Smooth muscle cell (in vitro differentiated cells): Measurements from ENCODE around the gene MICAL2. TPM values are rescaled to one million over a fixed set of nuclear protein-coding genes. Genes with fewer than 3 reads are reported as not detected.
A peak's percentile ranks its signal among the peaks of the same experiment; 100 is the strongest.

ENCODE experiments used
- DNase-seq: peaks from one replicate; lab custom pipeline; 2025; ENCODE audit not compliant: unreplicated experiment; lab: John Stamatoyannopoulos, UW
- H2AFZ ChIP-seq: fragments of 200-600 bp; sonication (generic); 2 replicates; pipeline ENCODE4 v1.6.0; 2016; ENCODE audit warnings: antibody characterized with exemption, low read depth, mild to moderate bottlenecking
- H3F3A ChIP-seq: fragments of 200-600 bp; sonication (generic); 2 replicates; pipeline ENCODE4 v1.6.0; 2017; ENCODE audit warnings: antibody characterized with exemption, low read depth
- H3K27ac ChIP-seq: fragments of 200-600 bp; sonication (generic); 2 replicates; pipeline ENCODE4 v1.5.1; 2016; ENCODE audit warnings: low read depth, mild to moderate bottlenecking
- H3K27me3 ChIP-seq: fragments of 200-600 bp; sonication (generic); 2 replicates; pipeline ENCODE4 v1.6.1; 2016; ENCODE audit warnings: low read depth, mild to moderate bottlenecking
- H3K36me3 ChIP-seq: fragments of 200-600 bp; sonication (generic); 2 replicates; pipeline ENCODE4 v1.5.1; 2016; ENCODE audit warnings: low read depth
- H3K4me1 ChIP-seq: fragments of 200-600 bp; sonication (generic); 2 replicates; pipeline ENCODE4 v1.5.1; 2016; ENCODE audit warnings: low read depth
- H3K4me2 ChIP-seq: fragments of 200-600 bp; sonication (generic); 2 replicates; pipeline ENCODE4 v1.6.0; 2016; ENCODE audit warnings: mild to moderate bottlenecking
- H3K4me3 ChIP-seq: fragments of 200-600 bp; sonication (generic); 2 replicates; pipeline ENCODE4 v1.5.1; 2016; ENCODE audit warnings: mild to moderate bottlenecking
- H3K79me2 ChIP-seq: fragments of 200-600 bp; sonication (generic); 2 replicates; pipeline ENCODE4 v1.6.0; 2016; ENCODE audit warnings: low read depth, mild to moderate bottlenecking
- H3K9ac ChIP-seq: fragments of 200-600 bp; sonication (generic); 2 replicates; pipeline ENCODE4 v1.6.0; 2016; ENCODE audit warnings: low read depth
- H3K9me3 ChIP-seq: fragments of 200-600 bp; sonication (generic); replicated peaks from 2 replicates; pipeline ENCODE4 v1.5.1; 2016; ENCODE audit warnings: low read depth
- H4K20me1 ChIP-seq: fragments of 200-600 bp; sonication (generic); 2 replicates; pipeline ENCODE4 v1.6.0; 2016; ENCODE audit warnings: low read depth
- CTCF ChIP-seq: fragments of 200-600 bp; sonication (generic); IDR thresholded peaks from 2 replicates; pipeline ENCODE4 v1.5.1; 2017; ENCODE audit warnings: borderline replicate concordance, mild to moderate bottlenecking, antibody characterized with exemption; ENCODE audit not compliant: insufficient read depth, poor library complexity, severe bottlenecking
- WGBS: methylation state at CpG from one replicate; pipeline ENCODE4 v1.1.7; 2016; ENCODE audit warnings: low lambda C conversion rate; 5-methylcytosine and 5-hydroxymethylcytosine counted together
- polyA plus RNA-seq: library from polyadenylated mRNA; unstranded; fragments of >200 nt; fragmentation: Nextera tagmentation; extraction: Ambion mirVana; gene quantifications from 2 replicates; pipeline ENCODE4 v1.2.1, GENCODE V29; 2016
- total RNA-seq: library from RNA; depleted of rRNA; stranded (reverse); fragments of >200 nt; gene quantifications from 2 replicates; pipeline ENCODE4 v1.2.3, GENCODE V29; 2014

MICAL2 gene
- total and polyA plus RNA-seq, 2 experiments from 2014 or later: 161 to 287 TPM

GRCh38 chr11:12261551-12261950 lies 151.2 kb downstream of the MICAL2 start:
- no peaks in the 10 kb centered on the region for H3K9me3 ChIP-seq
- no peak overlapping the region for H3K9ac ChIP-seq
- H3K4me1 ChIP-seq: peaks cover 9% of the 10 kb centered on the region
- no peaks in the 10 kb centered on the region for H3K79me2 ChIP-seq
- H3K4me3 ChIP-seq: no peak overlapping the region
- WGBS: 94% methylated on average over 5 of the region's 5 CpGs
- DNase-seq: no peak
- H3F3A ChIP-seq: peaks cover 27% of the 10 kb centered on the region
- peaks cover 4% of the 10 kb centered on the region for H3K36me3 ChIP-seq
- H3K4me2 ChIP-seq: no peak overlapping the region
- no peak overlapping the region for H2AFZ ChIP-seq
- TF ChIP-seq CTCF: no peak
- no peaks in the 10 kb centered on the region for H3K27me3 ChIP-seq
- H4K20me1 ChIP-seq: no peaks in the 10 kb centered on the region
- peak overlapping the region; percentile 62 for H3K27ac ChIP-seq

DNA sequence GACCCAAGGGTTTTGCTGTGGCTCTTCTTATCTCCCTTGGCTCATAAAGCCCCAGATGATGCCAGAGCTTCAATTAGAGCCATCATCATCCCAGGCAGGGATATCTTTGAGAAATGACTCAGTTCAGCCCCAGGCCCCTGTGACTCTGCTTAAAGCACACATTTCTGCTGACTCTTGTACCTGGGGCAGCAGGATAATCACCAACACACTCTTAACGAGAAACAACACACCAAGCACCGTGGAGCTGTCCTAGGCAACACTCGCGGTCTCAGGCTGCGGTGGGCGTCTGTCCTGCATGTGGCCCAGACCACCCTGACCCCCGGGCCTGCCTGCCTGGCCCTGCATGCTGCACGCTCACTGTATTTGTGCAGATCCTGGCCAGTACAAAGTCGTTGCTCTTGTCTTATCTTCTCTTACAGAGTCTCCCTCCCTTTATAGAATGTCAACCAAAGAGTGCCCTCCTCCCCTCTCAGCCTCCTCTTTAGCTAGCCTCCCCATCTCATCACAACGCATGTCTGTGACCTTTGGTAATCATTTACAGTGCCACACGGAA lies 152.8 kb downstream of the MICAL2 start:
- no peak overlapping the region for H2AFZ ChIP-seq
- peak overlapping the region; percentile 73 for H3K27ac ChIP-seq
- peaks cover 4% of the 10 kb centered on the region for H3K36me3 ChIP-seq
- H3K79me2 ChIP-seq: no peaks in the 10 kb centered on the region
- no peaks in the 10 kb centered on the region for H3K27me3 ChIP-seq
- H4K20me1 ChIP-seq: no peaks in the 10 kb centered on the region
- WGBS: 15% methylated on average over 11 of the region's 11 CpGs
- no peak for TF ChIP-seq CTCF
- peak overlapping the region; percentile 20 for H3K4me2 ChIP-seq
- peaks cover 5% of the 10 kb centered on the region for H3K4me1 ChIP-seq
- peaks cover 21% of the 10 kb centered on the region for H3F3A ChIP-seq
- no peaks in the 10 kb centered on the region for H3K9me3 ChIP-seq
- H3K9ac ChIP-seq: no peak overlapping the region
- no peak for DNase-seq
- no peak overlapping the region for H3K4me3 ChIP-seq

DNA sequence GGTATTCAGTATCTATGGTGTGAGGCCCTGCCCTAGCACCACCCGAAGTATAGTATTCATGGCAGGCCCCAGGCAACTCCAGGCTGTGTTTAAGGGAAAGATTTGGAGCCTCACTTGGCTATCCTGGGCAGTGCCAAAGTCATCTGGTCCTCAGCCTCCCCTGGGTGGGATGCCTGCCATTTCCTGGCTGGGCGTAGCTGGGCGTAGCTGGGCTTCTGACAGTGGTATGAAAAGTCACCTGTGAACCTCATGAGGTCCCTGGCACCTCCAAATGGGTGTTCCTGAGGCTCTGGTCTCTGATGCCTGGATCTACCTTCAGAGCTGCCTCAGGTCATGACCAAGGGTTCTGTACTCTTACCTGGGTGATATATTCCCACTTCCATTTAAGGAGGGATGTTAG lies 154.0 kb downstream of the MICAL2 start:
- WGBS: 65% methylated on average over 3 of the region's 3 CpGs
- H3F3A ChIP-seq: peaks cover 24% of the 10 kb centered on the region
- no peak for DNase-seq
- H2AFZ ChIP-seq: no peak overlapping the region
- no peak overlapping the region for H3K27ac ChIP-seq
- H3K27me3 ChIP-seq: no peaks in the 10 kb centered on the region
- no peak overlapping the region for H3K4me3 ChIP-seq
- H3K79me2 ChIP-seq: no peaks in the 10 kb centered on the region
- H3K9me3 ChIP-seq: no peaks in the 10 kb centered on the region
- TF ChIP-seq CTCF: no peak
- peaks cover 3% of the 10 kb centered on the region for H3K4me1 ChIP-seq
- no peak overlapping the region for H3K9ac ChIP-seq
- no peaks in the 10 kb centered on the region for H3K36me3 ChIP-seq
- H4K20me1 ChIP-seq: no peaks in the 10 kb centered on the region
- H3K4me2 ChIP-seq: no peak overlapping the region

DNA sequence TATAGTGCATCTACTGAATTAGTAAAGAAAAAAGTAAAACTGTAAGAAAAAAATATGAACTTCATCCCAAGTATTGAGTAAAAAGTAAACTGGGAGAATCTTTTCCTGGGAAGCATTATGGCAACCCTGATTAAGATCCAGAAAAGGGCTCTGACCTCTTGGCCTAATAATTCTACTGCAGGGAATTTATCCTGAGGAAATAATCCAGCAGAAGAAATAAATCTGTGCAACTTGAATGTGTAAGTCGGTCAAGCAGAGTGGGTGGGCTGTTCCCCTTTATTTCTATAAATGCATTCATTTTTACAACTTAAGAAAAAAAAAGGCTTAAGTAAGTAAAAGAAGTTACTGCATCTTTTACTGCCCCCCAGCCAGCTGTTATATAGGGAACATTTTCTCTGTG lies 155.7 kb downstream of the MICAL2 start:
- 100% methylated on average over 1 of the region's 1 CpG for WGBS
- Histone ChIP-seq H3K36me3 (no peaks in the 10 kb centered on the region), H3K4me1 (peaks cover 3% of the 10 kb centered on the region), H3K4me3 (no peak overlapping the region), H3F3A (peaks cover 24% of the 10 kb centered on the region), H3K79me2 (no peaks in the 10 kb centered on the region), H3K4me2 (no peak overlapping the region), H4K20me1 (no peaks in the 10 kb centered on the region), H3K9ac (no peak overlapping the region), H3K9me3 (no peaks in the 10 kb centered on the region), H3K27me3 (no peaks in the 10 kb centered on the region), H3K27ac (no peak overlapping the region), H2AFZ (no peak overlapping the region)
- no peak for DNase-seq
- no peak for TF ChIP-seq CTCF
